Neural progenitor cell (in vitro differentiated cells): ENCODE data around the gene SIN3B.

ENCODE experiments used
- CTCF ChIP-seq: fragments of 200-600 bp; sonication (generic); IDR thresholded peaks from 2 replicates; pipeline ENCODE4 v1.5.1; 2017; ENCODE audit warnings: antibody characterized with exemption, mild to moderate bottlenecking
- EZH2phosphoT487 ChIP-seq: fragments of 200-600 bp; sonication (generic); IDR thresholded peaks from 2 replicates; pipeline ENCODE4 v1.6.1; 2017; ENCODE audit warnings: antibody characterized with exemption

- TF ChIP-seq CTCF (no peak), EZH2phosphoT487 (no peak)
These were observed 59.6 kb downstream of the SIN3B start, which contains the start of gene F2RL3 for GRCh38 chr19:16888629-16889365.
